Measurements from ENCODE around the gene TRIM28.

The TRIM28 gene

GRCh38 chr19:58520257-58520599, 23.6 kb upstream of the TRIM28 start:
- TF ChIP-seq CTCF (IDR thresholded peaks at IDR 0.05; ENCODE audit: insufficient read depth, low read depth, low read length, missing control alignments): no peak
- DNase-seq (ENCODE audit: low read depth): no peak
- H3K4me3 ChIP-seq (ENCODE audit: low read length): peak overlapping the region; percentile 73

- no peak for TF ChIP-seq CTCF (IDR thresholded peaks at IDR 0.05; ENCODE audit: insufficient read depth, low read depth, low read length, missing control alignments)
- no peak overlapping the region for H3K4me3 ChIP-seq (ENCODE audit: low read length)
- no peak for DNase-seq (ENCODE audit: low read depth)
These were observed 22.2 kb upstream of the TRIM28 start for GRCh38 chr19:58521651-58522050.

GRCh38 chr19:58522709-58523108, 21.2 kb upstream of the TRIM28 start:
- no peak for TF ChIP-seq CTCF (IDR thresholded peaks at IDR 0.05; ENCODE audit: insufficient read depth, low read depth, low read length, missing control alignments)
- H3K4me3 ChIP-seq (ENCODE audit: low read length): no peak overlapping the region
- no peak for DNase-seq (ENCODE audit: low read depth)

GRCh38 chr19:58529405-58529804, 14.5 kb upstream of the TRIM28 start:
- TF ChIP-seq CTCF (IDR thresholded peaks at IDR 0.05; ENCODE audit: insufficient read depth, low read depth, low read length, missing control alignments): no peak
- DNase-seq (ENCODE audit: low read depth): no peak
- H3K4me3 ChIP-seq (ENCODE audit: low read length): no peak overlapping the region

- TF ChIP-seq CTCF (IDR thresholded peaks at IDR 0.05; ENCODE audit: insufficient read depth, low read depth, low read length, missing control alignments): no peak
- no peak overlapping the region for H3K4me3 ChIP-seq (ENCODE audit: low read length)
- no peak for DNase-seq (ENCODE audit: low read depth)
These were observed 12.6 kb upstream of the TRIM28 start for GRCh38 chr19:58531034-58531840.

GRCh38 chr19:58535857-58536256, 8.0 kb upstream of the TRIM28 start:
- no peak overlapping the region for H3K4me3 ChIP-seq (ENCODE audit: low read length)
- DNase-seq (ENCODE audit: low read depth): no peak
- TF ChIP-seq CTCF (IDR thresholded peaks at IDR 0.05; ENCODE audit: insufficient read depth, low read depth, low read length, missing control alignments): no peak
